ENCODE results near the gene ATL2.
A peak's percentile ranks its signal among the peaks of the same experiment; 100 is the strongest.
"Not testable (repeated sequence)": the region's sequence is repeated elsewhere in the genome, so short reads cannot be mapped to it uniquely, and the experiment has no call there.

Gene ATL2

GRCh38 chr2:38377050-38377828 lies at the start of gene ATL2:
Gene ATL2 (minus strand): TSS chr2:38377273. CDS start chr2:38377260, 13 bp downstream.
- DNase-seq: peak; percentile 96

- no peak for DNase-seq
Observed at GRCh38 chr2:38423763-38424162, 46.7 kb upstream of the ATL2 start.

DNA sequence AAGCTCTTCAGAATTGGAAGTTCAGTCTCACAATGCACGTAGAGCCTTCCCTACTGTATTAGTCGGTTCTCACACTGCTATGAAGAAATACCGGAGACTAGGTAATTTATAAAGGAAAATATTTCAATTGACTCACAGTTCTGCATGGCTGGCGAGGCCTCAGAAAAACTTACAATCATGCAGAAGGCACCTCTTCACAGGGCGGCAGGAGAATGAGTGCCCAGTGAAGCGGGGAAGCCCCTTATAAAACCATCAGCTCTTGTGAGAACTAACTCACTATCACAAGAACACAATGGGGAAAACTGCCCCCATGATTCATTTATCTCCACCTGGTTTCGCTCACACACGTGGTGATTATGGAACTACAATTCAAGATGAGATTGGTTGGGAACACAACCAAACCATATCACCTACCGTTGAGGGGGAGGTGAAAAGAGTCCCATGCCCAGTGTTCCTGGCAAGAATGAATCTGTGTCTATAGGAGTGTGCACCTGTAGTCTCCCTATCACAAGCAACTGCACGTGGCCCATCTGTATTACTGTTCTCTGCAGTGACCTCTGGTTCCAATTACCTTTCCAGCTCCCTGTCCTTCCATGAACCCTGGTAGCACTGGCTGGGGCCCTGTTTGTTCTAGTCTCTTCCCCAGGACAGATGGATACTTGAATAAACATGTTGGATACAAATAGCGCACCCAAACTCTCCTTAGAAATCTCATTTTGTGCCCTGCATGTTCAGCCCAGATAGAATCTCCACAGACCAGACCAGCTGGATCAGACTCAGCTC lies 44.4 kb upstream of the ATL2 start:
- DNase-seq: no peak

DNA sequence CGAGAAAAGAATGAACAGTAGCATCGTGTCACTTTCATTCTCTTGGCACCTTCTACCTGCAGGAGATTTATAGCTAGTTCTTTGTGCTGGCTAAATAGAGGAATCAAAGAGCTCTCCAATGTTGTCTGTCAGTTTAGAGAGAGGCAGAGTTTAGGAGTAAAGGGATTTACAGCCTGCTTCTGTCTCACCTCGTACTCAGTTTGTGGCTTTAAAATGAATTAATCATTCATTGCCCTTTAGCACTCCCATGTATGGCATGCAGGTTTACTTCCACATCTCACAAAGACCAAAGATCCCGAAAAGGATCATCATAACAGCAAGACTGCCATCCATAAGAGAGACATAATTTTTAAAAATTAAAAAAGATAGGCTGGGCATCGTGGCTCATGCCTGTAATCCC lies 42.4 kb upstream of the ATL2 start:
- no peak for DNase-seq

GRCh38 chr2:38418735-38419134 lies 41.7 kb upstream of the ATL2 start:
- no peak for DNase-seq

- DNase-seq: no peak
Observed at GRCh38 chr2:38417745-38418689, 40.9 kb upstream of the ATL2 start.

DNA sequence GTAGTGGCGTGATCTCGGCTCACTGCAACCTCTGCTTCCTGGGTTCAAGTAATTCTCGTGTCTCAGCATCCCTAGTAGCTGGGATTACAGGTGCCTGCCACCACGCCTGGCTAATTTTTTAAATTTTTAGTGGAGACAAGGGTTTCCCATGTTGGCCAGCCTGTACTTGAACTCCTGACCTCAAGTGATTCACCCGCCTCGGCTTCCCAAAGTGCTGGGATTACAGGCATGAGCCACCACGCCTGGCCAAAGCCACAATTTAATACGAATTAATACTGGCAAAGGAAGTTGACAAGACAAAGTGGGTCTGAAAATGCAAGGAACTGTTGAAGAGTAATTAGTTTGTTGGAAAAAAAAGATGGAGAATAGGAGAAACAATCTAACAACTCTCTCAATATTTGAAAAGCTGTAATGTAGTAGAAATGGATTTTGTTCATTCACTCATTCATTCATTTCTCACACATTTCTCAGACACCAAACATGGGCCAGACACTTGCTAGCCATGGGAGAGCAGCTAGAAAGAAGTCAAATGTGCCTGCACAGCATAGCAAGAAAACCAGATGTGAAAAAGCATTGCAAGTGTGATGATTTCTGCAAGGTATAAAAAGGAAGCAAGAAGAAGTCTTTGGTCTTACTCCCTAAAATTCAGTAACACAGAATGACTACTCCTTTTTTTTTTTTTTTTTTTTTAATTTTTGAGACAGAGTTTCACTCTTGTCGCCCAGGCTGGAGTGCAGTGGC lies 39.4 kb upstream of the ATL2 start:
- no peak for DNase-seq

DNA sequence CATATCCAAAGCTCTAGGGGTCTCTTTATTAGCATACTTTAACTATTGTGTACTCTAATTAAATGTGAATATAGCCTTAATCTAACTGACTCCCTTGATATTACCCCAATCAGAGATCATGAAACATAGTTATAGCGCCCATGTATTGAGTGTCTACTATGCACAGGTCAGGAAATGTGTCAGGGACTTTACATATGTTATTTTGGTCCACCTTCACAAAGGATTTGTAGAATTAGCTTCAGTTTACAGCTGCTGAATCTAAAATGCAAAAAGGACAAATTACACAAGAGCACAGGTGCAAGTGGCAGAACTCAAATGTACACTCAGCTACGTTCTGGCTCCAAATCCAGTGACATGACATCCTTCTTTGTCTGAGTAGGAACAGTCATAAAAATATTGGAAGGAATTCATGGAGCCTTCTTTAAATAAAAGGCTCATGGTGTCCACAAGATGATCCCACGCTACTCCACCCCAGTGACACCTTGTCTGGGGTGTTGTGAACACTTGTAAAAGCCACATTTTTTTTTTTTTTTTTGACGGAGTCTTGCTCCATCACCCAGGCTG lies 38.7 kb upstream of the ATL2 start:
- no peak for DNase-seq

GRCh38 chr2:38415023-38415422 lies 38.0 kb upstream of the ATL2 start:
- no peak for DNase-seq

GRCh38 chr2:38412235-38412871 lies 35.3 kb upstream of the ATL2 start:
- DNase-seq: not testable (repeated sequence)

- no peak for DNase-seq
Observed at GRCh38 chr2:38409156-38410102, 32.4 kb upstream of the ATL2 start.

DNA sequence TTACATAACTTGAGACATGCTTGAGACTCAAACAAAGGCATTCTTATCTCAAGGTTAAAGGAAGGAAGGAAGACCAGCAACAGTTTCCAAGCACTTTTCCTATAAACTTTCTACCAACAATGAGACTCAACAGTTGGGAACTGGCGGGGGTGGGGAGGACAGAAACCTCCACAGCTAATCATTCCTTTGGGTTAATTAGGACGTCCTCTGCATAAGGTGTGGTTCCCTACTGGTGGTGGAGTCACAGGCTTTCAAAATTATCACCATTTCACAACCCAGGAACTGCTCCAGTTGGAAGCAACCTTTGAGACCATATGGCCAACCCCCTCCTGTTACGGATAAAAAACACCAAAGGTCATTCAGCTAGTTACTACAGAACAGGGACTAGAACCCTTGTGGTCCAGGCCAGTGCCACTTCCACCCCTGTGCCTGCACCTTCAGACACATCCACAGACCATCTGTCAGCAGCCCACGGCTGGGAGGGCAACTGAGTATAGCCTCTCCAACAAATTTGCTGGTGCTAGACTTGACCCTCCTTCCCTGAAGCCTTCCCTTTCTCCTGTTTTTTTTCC lies 30.1 kb upstream of the ATL2 start:
- DNase-seq: no peak

GRCh38 chr2:38406597-38407110 lies 29.6 kb upstream of the ATL2 start:
- no peak for DNase-seq

- DNase-seq: no peak
Observed at GRCh38 chr2:38405917-38406596, 29.0 kb upstream of the ATL2 start.

- no peak for DNase-seq
Observed at GRCh38 chr2:38400513-38400912, 23.4 kb upstream of the ATL2 start.

GRCh38 chr2:38398739-38399138 lies 21.7 kb upstream of the ATL2 start:
- no peak for DNase-seq

DNA sequence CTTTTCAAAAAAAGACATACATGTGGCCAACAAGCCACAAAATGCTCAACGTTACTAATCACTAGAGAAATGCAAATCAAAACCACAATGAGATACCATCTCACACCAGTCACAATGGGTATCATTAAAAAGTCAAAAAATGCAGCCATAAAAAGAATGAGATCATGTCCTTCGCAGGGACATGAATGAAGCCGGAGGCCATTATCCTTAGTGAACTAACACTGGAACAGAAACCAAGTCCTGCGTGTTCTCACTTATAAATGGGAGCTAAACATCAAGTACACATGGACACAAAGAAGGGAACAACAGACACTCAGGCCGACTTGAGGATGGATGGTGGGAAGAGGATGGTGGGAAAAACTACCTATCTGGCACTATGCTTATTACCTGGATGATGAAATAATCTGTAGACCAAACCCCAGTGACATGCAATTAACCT lies 17.8 kb upstream of the ATL2 start:
- DNase-seq: no peak

DNA sequence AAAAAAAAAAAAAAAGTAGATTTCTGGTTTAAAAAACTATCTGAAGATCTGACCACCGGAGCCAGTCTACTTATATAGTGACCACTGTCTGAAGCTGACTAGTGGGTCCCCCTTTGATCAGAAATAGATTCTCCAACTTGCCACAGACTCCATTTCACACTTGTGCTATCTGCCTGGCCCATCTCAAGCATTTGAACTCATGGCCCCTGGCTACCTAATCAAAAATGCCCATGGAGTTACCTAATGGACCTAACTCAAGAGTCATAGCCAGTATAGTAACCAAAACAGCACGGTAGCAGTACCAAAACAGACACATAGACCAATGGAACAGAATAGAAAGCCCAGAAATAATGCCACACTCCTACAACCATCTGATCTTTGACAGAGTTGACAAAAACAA lies 17.0 kb upstream of the ATL2 start:
- DNase-seq: no peak

DNA sequence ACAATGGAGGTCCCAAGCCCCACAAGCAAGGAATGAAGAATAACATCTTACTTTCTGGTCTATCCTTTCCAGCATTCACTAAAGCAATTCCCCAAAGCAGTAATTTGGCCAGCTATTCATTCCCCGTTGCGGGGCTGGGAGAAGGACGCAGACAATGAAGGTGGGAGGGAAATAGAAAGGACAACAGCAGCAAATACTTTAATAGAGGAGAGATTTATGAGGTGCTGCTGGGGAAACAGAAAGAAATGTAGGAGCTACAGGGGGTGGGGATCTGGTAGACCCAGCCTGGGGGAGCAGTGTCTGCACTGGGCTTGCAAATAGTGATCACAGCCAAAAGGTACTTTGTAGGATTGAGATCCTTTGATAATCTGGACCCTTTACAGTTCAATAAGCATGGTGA lies 13.9 kb upstream of the ATL2 start:
- no peak for DNase-seq
